ENCODE data around the gene KRTAP20-3. TPM values are rescaled to one million over a fixed set of nuclear protein-coding genes. Genes with fewer than 3 reads are reported as not detected.

Gene KRTAP20-3
- total and polyA plus RNA-seq, 10 of the 15 experiments (the other 5 are each of a cell fraction or from before 2014, with no cell fraction given) = not detected

DNA sequence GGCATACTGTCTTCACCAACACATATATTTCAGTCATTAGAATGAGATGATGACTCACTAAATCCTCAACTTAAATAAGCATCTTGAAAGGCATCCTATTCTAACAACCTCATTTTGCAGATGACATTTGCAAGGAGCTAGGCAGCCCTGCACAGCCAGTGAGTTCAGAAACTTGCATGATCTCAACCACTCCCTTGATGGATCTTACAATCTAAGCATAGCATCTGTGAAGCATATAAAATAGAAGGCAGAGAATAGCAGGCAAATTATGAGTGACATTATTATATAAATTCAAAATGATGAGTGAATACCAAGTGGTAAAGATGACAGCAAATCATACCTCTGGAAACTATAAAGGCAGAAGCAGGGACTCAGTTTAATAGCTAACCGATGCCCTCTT, 31.6 kb downstream of the KRTAP20-3 start:
- no peak for FAIRE-seq
- ChIA-PET SMC1A (ENCODE audit: uncharacterized antibody, unreplicated experiment) (no interaction called here), RAD21 (ENCODE audit: unreplicated experiment) (no interaction called here), POLR2A (no interaction called here), CTCF (interaction anchor here (0.6 kb wide), 1 partner anchor 110 kb away, joined by 3 read pairs; no protein-coding TSS in a partner anchor)
- Histone ChIP-seq H3K9me3 (replicated peaks; ENCODE audit: control insufficient read depth, insufficient read depth, low read length) (no peaks in the 10 kb centered on the region), H3K79me2 (ENCODE audit: control insufficient read depth, insufficient read depth, low read length) (no peaks in the 10 kb centered on the region), H3K4me3 (no peak overlapping the region), H3K27me3 (replicated peaks in 1 of 2; ENCODE audit: control insufficient read depth in 2 of 2, insufficient read depth in 2 of 2, low read length in 1 of 2) (no peaks in the 10 kb centered on the region), H2AFZ (ENCODE audit: control insufficient read depth, low read depth, low read length) (no peak overlapping the region), H3K4me1 (ENCODE audit: control insufficient read depth, insufficient read depth, low read length) (no peaks in the 10 kb centered on the region), H3K27ac (ENCODE audit: control insufficient read depth, insufficient read depth) (no peak overlapping the region), H4K20me1 (ENCODE audit: control insufficient read depth, insufficient read depth) (no peaks in the 10 kb centered on the region), H3K9ac (ENCODE audit: control insufficient read depth, insufficient read depth, low read length) (no peak overlapping the region), H3K4me2 (ENCODE audit: control insufficient read depth, insufficient read depth) (no peak overlapping the region), H3K36me3 (ENCODE audit: control insufficient read depth in 2 of 2, insufficient read depth in 2 of 2, low read length in 1 of 2) (no peaks in the 10 kb centered on the region)
- intact Hi-C loops (cut with micrococcal nuclease; ENCODE audit: unreplicated experiment) = no loop called here
- TF ChIP-seq RCOR1 (conservative IDR thresholded peaks at IDR 0.05; ENCODE audit: low read depth, low read length) (no peak), ZZZ3 (IDR thresholded peaks at IDR 0.05; ENCODE audit: control insufficient read depth, insufficient read length, low read depth) (no peak), HDAC2 (IDR thresholded peaks at IDR 0.05) (no peak), CHD1 (IDR thresholded peaks at IDR 0.05; ENCODE audit: low read depth, low read length) (no peak), KLF5 (IDR thresholded peaks at IDR 0.05; ENCODE audit: partially characterized antibody) (no peak), BACH1 (IDR thresholded peaks at IDR 0.05; ENCODE audit: borderline replicate concordance) (no peak), MEF2A (IDR thresholded peaks at IDR 0.05; ENCODE audit: insufficient read depth, low read depth, low read length) (no peak)
- TF ChIP-seq, protein P1, sequence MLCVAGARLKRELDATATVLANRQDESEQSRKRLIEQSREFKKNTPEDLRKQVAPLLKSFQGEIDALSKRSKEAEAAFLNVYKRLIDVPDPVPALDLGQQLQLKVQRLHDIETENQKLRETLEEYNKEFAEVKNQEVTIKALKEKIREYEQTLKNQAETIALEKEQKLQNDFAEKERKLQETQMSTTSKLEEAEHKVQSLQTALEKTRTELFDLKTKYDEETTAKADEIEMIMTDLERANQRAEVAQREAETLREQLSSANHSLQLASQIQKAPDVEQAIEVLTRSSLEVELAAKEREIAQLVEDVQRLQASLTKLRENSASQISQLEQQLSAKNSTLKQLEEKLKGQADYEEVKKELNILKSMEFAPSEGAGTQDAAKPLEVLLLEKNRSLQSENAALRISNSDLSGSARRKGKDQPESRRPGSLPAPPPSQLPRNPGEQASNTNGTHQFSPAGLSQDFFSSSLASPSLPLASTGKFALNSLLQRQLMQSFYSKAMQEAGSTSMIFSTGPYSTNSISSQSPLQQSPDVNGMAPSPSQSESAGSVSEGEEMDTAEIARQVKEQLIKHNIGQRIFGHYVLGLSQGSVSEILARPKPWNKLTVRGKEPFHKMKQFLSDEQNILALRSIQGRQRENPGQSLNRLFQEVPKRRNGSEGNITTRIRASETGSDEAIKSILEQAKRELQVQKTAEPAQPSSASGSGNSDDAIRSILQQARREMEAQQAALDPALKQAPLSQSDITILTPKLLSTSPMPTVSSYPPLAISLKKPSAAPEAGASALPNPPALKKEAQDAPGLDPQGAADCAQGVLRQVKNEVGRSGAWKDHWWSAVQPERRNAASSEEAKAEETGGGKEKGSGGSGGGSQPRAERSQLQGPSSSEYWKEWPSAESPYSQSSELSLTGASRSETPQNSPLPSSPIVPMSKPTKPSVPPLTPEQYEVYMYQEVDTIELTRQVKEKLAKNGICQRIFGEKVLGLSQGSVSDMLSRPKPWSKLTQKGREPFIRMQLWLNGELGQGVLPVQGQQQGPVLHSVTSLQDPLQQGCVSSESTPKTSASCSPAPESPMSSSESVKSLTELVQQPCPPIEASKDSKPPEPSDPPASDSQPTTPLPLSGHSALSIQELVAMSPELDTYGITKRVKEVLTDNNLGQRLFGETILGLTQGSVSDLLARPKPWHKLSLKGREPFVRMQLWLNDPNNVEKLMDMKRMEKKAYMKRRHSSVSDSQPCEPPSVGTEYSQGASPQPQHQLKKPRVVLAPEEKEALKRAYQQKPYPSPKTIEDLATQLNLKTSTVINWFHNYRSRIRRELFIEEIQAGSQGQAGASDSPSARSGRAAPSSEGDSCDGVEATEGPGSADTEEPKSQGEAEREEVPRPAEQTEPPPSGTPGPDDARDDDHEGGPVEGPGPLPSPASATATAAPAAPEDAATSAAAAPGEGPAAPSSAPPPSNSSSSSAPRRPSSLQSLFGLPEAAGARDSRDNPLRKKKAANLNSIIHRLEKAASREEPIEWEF (IDR thresholded peaks at IDR 0.05; ENCODE audit: insufficient replicate concordance, low read depth, low read length) = no peak
- TF ChIP-seq, protein P2, sequence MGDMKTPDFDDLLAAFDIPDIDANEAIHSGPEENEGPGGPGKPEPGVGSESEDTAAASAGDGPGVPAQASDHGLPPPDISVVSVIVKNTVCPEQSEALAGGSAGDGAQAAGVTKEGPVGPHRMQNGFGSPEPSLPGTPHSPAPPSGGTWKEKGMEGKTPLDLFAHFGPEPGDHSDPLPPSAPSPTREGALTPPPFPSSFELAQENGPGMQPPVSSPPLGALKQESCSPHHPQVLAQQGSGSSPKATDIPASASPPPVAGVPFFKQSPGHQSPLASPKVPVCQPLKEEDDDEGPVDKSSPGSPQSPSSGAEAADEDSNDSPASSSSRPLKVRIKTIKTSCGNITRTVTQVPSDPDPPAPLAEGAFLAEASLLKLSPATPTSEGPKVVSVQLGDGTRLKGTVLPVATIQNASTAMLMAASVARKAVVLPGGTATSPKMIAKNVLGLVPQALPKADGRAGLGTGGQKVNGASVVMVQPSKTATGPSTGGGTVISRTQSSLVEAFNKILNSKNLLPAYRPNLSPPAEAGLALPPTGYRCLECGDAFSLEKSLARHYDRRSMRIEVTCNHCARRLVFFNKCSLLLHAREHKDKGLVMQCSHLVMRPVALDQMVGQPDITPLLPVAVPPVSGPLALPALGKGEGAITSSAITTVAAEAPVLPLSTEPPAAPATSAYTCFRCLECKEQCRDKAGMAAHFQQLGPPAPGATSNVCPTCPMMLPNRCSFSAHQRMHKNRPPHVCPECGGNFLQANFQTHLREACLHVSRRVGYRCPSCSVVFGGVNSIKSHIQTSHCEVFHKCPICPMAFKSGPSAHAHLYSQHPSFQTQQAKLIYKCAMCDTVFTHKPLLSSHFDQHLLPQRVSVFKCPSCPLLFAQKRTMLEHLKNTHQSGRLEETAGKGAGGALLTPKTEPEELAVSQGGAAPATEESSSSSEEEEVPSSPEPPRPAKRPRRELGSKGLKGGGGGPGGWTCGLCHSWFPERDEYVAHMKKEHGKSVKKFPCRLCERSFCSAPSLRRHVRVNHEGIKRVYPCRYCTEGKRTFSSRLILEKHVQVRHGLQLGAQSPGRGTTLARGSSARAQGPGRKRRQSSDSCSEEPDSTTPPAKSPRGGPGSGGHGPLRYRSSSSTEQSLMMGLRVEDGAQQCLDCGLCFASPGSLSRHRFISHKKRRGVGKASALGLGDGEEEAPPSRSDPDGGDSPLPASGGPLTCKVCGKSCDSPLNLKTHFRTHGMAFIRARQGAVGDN (IDR thresholded peaks at IDR 0.05) = no peak
- no peak for ATAC-seq
- no peak for DNase-seq (ENCODE audit: low read depth, low spot score)
- BruUV-seq (replicated peaks) = no TSS peak
- in situ Hi-C loops (cut with MboI) = no loop called here
- WGBS (ENCODE audit: insufficient coverage, insufficient replicate concordance, low lambda C conversion rate, missing lambda C conversion rate) = 5% methylated on average over 1 of the region's 1 CpG

Measured in GM12878 (cell line).